HepG2 (cell line): ENCODE data around the gene DNAJA3.

ENCODE experiments used
- CTCF ChIP-seq: sonication (generic); formaldehyde crosslinking; IDR thresholded peaks from 2 replicates; pipeline ENCODE4 v1.5.0; 2020; ENCODE audit warnings: mild to moderate bottlenecking, missing genetic modification reagents, moderate library complexity
- JUND ChIP-seq: sonication (generic); formaldehyde crosslinking; IDR thresholded peaks from 2 replicates; pipeline ENCODE4 v1.8.0; 2022; ENCODE audit warnings: mild to moderate bottlenecking, missing genetic modification reagents
- KDM1A ChIP-seq: IDR thresholded peaks from 2 replicates; pipeline ENCODE4 v1.6.1; 2016; ENCODE audit warnings: missing compliant biosample characterization
- KLF13 ChIP-seq: sonication (generic); formaldehyde crosslinking; IDR thresholded peaks from 2 replicates; pipeline ENCODE4 v1.4.0; 2020; ENCODE audit warnings: mild to moderate bottlenecking, missing genetic modification reagents
- KLF16 ChIP-seq, 2 experiments: sonication (generic) in 1 of 2; formaldehyde crosslinking in 1 of 2; IDR thresholded peaks; 2 replicates each; pipeline versions ENCODE4 v1.6.1 to v1.8.0; 2016 to 2023; ENCODE audit warnings: missing genetic modification reagents in 2 of 2, missing compliant biosample characterization in 1 of 2
- RXRA ChIP-seq: sonication (generic); formaldehyde crosslinking; IDR thresholded peaks from 2 replicates; pipeline ENCODE4 v1.5.1; 2020; ENCODE audit warnings: missing genetic modification reagents
- ZFP62 ChIP-seq: sonication (generic); formaldehyde crosslinking; IDR thresholded peaks from 2 replicates; pipeline ENCODE4 v1.4.0; 2020; ENCODE audit warnings: missing genetic modification reagents
- ZNF558 ChIP-seq: sonication (generic); formaldehyde crosslinking; IDR thresholded peaks from 2 replicates; pipeline ENCODE4 v1.9.0; 2022; ENCODE audit warnings: mild to moderate bottlenecking, missing genetic modification reagents, borderline replicate concordance

GRCh38 chr16:4460936-4461249 lies 35.2 kb downstream of the DNAJA3 start:
- no peak for TF ChIP-seq ZNF558 (CRISPR knock-in tag)
- TF ChIP-seq CTCF: no peak
- TF ChIP-seq JUND: no peak
- TF ChIP-seq KLF13 (CRISPR knock-in tag): no peak
- TF ChIP-seq ZFP62: no peak
- no peak for TF ChIP-seq RXRA (CRISPR knock-in tag)
- no peak for TF ChIP-seq KDM1A
- TF ChIP-seq KLF16 (CRISPR knock-in tag; IDR thresholded peaks at IDR 0.05): no peak
